ENCODE data around the gene RRN3. TPM values are rescaled to one million over a fixed set of nuclear protein-coding genes. Genes with fewer than 3 reads are reported as not detected.

RRN3 gene
- total and polyA plus RNA-seq, 9 of the 15 experiments (the other 6 are each of a cell fraction or from before 2014, with no cell fraction given), result 22.2 to 49.5 (median 28.4) TPM

DNA sequence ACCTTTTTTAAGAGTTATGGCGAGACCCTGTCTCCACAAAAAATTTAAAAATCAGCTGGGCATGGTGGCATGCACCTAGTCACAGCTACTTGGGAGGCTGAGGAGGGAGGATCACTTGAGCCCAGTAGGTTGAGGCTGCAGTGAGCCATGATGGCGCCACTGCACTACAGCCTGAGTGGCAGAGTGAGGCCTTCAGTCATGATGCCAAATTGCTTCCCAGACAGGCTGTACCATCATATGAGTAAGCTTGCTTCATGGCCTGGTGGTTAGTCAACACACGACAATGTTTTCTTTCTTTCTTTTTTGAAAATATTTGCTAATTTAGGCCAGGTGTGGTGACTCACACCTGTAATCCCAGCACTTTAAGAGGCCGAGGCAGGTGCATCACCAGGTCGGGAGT, 50.7 kb downstream of the RRN3 start (continued):
- TF ChIP-seq, protein P1, sequence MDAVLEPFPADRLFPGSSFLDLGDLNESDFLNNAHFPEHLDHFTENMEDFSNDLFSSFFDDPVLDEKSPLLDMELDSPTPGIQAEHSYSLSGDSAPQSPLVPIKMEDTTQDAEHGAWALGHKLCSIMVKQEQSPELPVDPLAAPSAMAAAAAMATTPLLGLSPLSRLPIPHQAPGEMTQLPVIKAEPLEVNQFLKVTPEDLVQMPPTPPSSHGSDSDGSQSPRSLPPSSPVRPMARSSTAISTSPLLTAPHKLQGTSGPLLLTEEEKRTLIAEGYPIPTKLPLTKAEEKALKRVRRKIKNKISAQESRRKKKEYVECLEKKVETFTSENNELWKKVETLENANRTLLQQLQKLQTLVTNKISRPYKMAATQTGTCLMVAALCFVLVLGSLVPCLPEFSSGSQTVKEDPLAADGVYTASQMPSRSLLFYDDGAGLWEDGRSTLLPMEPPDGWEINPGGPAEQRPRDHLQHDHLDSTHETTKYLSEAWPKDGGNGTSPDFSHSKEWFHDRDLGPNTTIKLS (IDR thresholded peaks at IDR 0.05; ENCODE audit: borderline replicate concordance, low read depth), result no peak

DNA sequence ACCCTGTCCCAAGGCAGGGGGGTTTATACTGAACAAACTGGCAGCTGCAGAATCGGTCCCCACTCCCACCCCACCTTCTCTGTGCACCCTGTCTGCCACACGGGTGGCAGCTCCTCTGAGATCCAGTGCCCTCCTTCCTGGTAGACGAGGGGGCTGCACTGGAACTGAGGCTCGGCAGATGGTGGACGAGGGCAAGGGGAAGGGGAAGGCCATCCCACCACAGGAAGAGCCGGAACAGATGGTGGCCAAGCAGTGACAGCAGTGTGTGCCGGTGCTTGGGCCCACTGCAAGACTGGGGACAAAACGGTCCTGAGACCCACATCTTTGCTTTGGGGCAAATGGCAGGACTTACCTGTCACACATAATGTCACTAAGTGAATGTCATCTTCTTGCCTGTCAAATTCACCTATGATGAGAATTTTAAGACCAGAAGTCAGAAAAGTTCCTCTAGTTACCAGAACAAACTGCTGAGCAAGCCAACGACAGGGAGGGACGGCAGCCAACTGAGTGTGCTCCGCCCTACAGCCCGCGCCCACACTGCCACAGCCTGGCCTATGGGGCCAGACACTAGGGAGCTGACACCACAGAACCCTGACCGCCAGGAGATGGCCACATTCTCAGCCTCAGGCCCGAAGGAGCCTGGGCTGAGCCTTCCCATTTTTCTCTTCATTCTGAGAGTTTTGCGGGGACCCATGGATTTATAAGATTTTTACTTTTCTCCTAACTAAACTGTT, 52.6 kb downstream of the RRN3 start:
- POLR2A ChIA-PET, result interaction anchor here (0.8 to 1.2 kb wide), 3 partner anchors 9 to 12 kb away, joined by 3 to 4 read pairs (median 3); no protein-coding TSS in a partner anchor
- ATAC-seq (peak; percentile 99), FAIRE-seq (peak; percentile 83), DNase-seq (ENCODE audit: extremely low read depth in 1 of 4, low spot score in 3 of 4) (peak; percentile 47 to 83 (median 64))
- intact Hi-C loops (cut with micrococcal nuclease), result no loop called here
- Histone ChIP-seq H3K4me2 (ENCODE audit: insufficient read depth, low read length) (no peak overlapping the region; the same call in 1 of the 2 replicates), H3K36me3 (ENCODE audit: control insufficient read depth, insufficient read depth, low read length) (peaks cover 53% of the 10 kb centered on the region; the same call in 2 of the 3 replicates), H3K9me3 (replicated peaks; ENCODE audit: control insufficient read depth, insufficient read depth, low read depth, low read length) (no peaks in the 10 kb centered on the region), H3K4me3 (no peak overlapping the region), H2AFZ (ENCODE audit: low read depth, low read length) (no peak overlapping the region), H3K27ac (ENCODE audit: extremely low read depth, low read depth, low read length) (peak overlapping the region; percentile 39; the same call in 2 of the 3 replicates), H3K79me2 (ENCODE audit: control insufficient read depth, insufficient read depth, low read length) (no peaks in the 10 kb centered on the region), H3K9me1 (ENCODE audit: control insufficient read depth, insufficient read depth, low read length) (no peaks in the 10 kb centered on the region), H4K20me1 (replicated peaks; ENCODE audit: control insufficient read depth, insufficient read depth, low read length) (peaks cover 4% of the 10 kb centered on the region; the same call in 1 of the 2 replicates), H3K27me3 (ENCODE audit: control insufficient read depth in 2 of 2, insufficient read depth in 2 of 2, low read length in 2 of 2) (no peaks in the 10 kb centered on the region), H3K9ac (ENCODE audit: insufficient read depth in 1 of 2, low read depth in 2 of 2, low read length in 2 of 2) (peak overlapping the region; percentile 22 to 80; a peak in 3 of 4 replicates), H3K4me1 (replicated peaks in 1 of 2; ENCODE audit: control insufficient read depth in 2 of 2, insufficient read depth in 2 of 2, low read length in 2 of 2) (peaks cover 8 to 9% of the 10 kb centered on the region in 2 experiments; a peak in 4 of 5 replicates)
- in situ Hi-C loops (cut with MboI), result no loop called here
- CTCF ChIA-PET (ENCODE audit: low intra/inter-chr PET ratio), result no interaction called here
- BruUV-seq (replicated peaks), result no TSS peak
- 42% methylated on average over 15 of the region's 16 CpGs for WGBS (ENCODE audit: insufficient coverage, low coverage, missing lambda C conversion rate)
- TF ChIP-seq CGGBP1 (CRISPR knock-in tag; IDR thresholded peaks at IDR 0.05), result no peak
- no peak for TF ChIP-seq ELF4 (CRISPR knock-in tag; IDR thresholded peaks at IDR 0.05)
- no peak for TF ChIP-seq HDAC2 (IDR thresholded peaks at IDR 0.05)
- peak; percentile 32; the same call in 1 of the 2 replicates for TF ChIP-seq MYNN (IDR thresholded peaks at IDR 0.05)
- no peak for TF ChIP-seq MYNN (CRISPR knock-in tag; IDR thresholded peaks at IDR 0.05)
- peak; percentile 16; the same call in 1 of the 2 replicates for TF ChIP-seq MYC (IDR thresholded peaks at IDR 0.05; ENCODE audit: low read depth, low read length)
- TF ChIP-seq MYC (CRISPR knock-in tag; IDR thresholded peaks at IDR 0.05; ENCODE audit: borderline replicate concordance, low read depth), result no peak
- no peak for TF ChIP-seq ELK3 (CRISPR knock-in tag; IDR thresholded peaks at IDR 0.05)
- TF ChIP-seq, protein P2, sequence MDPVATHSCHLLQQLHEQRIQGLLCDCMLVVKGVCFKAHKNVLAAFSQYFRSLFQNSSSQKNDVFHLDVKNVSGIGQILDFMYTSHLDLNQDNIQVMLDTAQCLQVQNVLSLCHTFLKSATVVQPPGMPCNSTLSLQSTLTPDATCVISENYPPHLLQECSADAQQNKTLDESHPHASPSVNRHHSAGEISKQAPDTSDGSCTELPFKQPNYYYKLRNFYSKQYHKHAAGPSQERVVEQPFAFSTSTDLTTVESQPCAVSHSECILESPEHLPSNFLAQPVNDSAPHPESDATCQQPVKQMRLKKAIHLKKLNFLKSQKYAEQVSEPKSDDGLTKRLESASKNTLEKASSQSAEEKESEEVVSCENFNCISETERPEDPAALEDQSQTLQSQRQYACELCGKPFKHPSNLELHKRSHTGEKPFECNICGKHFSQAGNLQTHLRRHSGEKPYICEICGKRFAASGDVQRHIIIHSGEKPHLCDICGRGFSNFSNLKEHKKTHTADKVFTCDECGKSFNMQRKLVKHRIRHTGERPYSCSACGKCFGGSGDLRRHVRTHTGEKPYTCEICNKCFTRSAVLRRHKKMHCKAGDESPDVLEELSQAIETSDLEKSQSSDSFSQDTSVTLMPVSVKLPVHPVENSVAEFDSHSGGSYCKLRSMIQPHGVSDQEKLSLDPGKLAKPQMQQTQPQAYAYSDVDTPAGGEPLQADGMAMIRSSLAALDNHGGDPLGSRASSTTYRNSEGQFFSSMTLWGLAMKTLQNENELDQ (CRISPR knock-in tag; IDR thresholded peaks at IDR 0.05; ENCODE audit: borderline replicate concordance), result no peak
- peak; percentile 57 for TF ChIP-seq MAFG (tag; conservative IDR thresholded peaks at IDR 0.05)
- TF ChIP-seq C11orf30 (IDR thresholded peaks at IDR 0.05; ENCODE audit: low read depth), result peak; percentile 76
- TF ChIP-seq MAFK (IDR thresholded peaks at IDR 0.05; ENCODE audit: low read length), result peak; percentile 61
- TF ChIP-seq KDM2B (CRISPR knock-in tag; IDR thresholded peaks at IDR 0.05), result no peak
- peak; percentile 25; the same call in 1 of the 2 replicates for TF ChIP-seq L3MBTL2 (IDR thresholded peaks at IDR 0.05)
- TF ChIP-seq SMC3 (conservative IDR thresholded peaks at IDR 0.05; ENCODE audit: insufficient read depth, low read depth, low read length), result 0 out of 2 replicates have a peak, but pooled peaks have one; percentile 23
